NCI-H526 (cell line): Measurements from ENCODE around the gene APOBR.
A peak's percentile ranks its signal among the peaks of the same experiment; 100 is the strongest.
"Not testable (repeated sequence)": the region's sequence is repeated elsewhere in the genome, so short reads cannot be mapped to it uniquely, and the experiment has no call there.

Experiments
- DNase-seq, 2 experiments: peaks; one replicate each; lab custom pipeline; 2025; lab: John Stamatoyannopoulos, UW

APOBR gene, protein sequence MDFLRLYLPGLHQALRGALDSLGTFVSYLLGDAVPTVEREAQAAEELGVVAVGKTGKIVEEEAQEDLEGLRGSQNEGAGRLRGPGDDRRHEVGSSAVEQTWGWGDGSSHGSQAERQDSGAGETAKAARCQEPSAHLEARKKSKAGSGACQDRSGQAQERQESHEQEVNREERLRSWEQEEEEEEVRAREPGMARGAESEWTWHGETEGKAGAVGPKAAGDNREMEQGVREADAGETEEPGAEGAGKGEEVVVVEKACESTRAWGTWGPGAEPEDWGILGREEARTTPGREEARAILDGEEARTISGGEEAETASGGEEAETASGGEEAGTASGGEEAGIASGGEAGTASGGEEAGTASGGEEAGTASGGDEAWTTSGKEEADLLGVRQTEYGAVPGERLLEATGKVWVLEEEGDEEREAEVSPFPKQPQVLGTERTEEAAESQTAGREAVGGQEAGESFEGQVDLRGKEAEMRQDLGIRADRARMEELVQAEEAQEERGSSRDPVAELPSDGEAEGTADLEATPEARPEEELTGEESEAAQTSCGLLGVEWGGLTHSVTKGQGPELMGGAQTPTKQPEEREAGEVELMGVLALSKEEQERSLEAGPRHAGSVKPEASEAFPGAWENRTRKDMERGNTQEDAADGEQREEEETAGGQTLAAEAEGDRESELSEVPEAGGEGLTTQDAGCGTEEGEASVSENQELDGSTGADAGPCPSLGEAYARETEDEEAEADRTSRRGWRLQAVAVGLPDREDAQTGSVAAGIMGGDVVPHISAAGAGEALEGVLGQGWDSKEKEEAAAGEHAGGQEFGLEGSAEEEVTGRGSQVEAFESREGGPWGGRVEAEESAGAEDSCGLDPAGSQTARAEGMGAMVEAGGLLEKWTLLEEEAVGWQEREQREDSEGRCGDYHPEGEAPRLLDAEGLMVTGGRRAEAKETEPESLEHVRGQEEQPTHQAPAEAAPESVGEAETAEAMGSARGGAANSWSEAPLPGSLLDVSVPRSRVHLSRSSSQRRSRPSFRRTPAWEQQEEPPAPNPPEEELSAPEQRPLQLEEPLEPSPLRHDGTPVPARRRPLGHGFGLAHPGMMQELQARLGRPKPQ

DNA sequence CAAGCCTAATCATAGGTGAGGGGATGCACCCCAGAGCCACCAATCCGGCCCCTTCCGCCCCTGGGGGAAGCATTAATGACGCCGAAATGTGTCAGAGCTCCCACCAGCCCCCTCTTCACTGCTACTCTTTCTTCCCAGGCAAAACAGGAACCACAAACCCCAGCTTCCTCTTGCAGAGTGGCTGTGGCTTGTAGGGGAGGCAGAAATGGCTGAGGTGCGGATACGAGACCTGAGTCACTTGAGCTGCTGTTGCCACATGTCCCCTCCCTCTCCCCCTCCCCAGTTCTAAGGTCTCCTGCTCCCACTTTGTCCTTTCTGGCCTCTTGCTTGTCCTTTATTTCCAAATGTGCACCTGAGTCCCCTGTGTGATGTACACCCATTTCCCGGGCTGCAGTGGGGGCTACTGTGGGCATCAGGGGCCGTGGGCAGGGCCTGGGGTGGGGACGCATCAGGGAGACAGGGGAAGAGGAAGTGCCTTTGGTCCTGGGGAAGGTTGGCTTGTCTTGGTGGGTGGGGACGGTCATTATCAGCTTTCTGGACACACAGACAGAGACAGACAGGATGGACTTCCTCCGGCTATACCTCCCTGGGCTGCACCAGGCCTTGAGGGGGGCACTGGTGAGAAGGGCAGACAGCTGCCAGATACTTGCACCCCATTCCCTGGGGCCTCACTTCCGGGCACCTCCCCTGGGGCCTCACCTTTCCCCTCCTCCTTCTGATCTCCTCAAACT is at the start of gene APOBR:
APOBR (plus strand) TSS at position 523 of the 731 bp plus-strand sequence; CDS start at position 562, 39 bp downstream.
- no peak for DNase-seq

DNA sequence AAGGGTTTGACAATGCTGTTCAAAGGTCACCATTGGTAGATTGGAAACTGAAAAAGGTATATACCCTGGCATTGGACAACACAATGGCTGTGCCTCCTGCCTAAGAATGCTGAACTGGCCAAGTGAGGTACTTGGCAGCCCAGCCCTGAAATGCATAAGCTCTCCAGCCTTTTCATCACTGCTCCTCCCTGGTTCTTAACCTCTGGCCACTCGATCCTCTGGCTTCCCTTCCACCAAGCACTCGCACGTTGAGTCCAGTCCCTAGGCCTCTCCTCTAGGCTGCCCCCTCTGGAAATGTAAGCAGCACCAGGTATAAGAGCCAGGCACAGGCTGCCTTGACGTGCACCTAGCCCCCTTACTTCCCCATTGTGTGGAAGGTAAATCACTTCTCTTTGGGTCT is 48.1 kb upstream of the APOBR start:
- DNase-seq, result not testable (repeated sequence)

DNA sequence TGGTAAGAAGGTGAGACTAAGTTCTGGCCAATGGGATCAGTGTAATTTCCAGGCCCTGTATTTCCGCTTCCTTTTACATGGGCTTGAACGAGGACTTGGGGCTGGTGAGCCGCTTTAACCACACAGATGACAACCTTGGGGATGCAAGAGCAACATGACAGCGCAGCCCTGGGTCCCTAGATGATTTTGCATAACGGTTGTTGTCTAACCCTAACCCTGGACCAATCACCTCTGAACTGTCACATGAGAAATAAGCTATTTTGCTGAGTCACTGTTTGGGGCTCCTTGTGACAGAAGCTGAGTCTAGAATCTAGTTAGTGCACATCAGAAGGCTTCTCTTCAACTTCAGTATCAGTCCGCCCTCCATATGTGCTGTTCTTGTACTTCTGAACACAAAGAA is 47.4 kb upstream of the APOBR start:
- not testable (repeated sequence) for DNase-seq

DNA sequence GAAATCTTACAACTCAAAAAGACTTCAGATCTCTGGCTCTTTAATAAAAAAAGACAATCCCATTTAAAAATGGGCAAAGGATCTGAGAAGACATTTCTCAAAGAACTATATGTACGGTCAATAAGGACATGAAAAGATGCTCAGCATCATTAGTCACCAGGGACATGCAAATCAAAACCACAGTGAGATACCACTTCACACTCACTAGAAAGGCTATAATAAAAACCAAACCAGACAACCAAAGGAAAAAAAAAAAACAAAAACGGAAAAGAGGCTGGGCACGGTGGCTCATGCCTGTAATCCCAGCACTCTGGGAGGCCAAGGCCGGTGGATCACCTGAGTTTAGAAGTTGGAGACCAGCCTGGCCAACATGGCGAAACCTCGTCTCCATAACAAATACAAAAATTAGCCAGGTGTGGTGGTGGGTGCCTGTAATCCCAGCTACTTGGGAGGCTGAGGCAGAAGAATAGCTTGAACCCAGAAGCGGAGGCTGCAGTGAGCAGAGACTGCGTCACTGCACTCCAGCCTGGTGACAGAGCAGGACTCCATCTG is 20.7 kb upstream of the APOBR start:
- peak; percentile 17 to 25 for DNase-seq

DNA sequence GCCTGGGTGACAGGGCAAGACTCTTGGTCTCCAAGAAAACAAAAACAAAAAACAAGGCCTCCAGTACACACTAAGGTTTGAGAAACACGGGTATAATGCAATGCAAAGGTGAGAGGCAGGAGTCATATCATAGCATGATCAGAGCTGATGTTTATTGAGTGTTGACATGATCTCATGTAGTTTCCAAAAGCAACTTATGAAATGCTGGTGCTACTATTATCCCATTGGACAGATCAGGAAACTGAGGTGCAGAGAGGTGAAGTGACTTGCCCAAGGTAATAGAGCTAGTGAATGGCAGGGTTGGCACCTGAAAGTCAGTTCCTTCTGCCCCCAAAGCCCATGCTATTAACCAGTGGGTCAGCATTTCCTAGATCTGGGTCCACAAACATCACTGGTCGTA is 19.2 kb upstream of the APOBR start:
- no peak for DNase-seq

DNA sequence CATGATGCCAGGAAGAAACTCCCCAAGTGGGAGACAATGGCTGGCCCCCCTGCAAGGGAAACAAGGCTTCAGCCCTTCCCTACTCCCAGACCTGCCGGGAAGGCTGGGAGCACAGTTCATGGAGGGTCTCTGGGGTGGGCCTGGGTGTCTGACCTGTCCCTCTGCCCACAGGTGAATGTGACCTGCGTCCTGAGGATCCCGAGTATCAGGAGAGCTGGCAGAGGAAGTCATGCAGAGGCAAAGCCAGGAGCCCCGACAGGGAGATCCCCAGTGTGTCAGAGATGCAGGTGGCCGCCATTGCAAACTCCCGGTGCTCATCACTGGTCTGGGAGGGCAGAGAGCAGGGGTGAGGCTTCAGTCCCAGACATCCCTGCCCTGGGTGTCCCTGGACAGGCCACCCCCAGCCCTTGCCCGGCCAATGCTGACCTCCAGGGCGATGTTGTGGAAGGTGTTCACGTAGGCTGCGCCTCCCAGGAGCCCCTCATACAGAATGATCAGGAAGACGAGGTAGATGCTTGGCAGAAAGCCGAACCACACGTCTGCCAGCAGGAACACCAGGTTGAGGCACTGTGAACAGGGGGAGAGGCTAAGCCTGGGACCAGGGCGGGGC is 17.0 kb upstream of the APOBR start:
- DNase-seq, result no peak

DNA sequence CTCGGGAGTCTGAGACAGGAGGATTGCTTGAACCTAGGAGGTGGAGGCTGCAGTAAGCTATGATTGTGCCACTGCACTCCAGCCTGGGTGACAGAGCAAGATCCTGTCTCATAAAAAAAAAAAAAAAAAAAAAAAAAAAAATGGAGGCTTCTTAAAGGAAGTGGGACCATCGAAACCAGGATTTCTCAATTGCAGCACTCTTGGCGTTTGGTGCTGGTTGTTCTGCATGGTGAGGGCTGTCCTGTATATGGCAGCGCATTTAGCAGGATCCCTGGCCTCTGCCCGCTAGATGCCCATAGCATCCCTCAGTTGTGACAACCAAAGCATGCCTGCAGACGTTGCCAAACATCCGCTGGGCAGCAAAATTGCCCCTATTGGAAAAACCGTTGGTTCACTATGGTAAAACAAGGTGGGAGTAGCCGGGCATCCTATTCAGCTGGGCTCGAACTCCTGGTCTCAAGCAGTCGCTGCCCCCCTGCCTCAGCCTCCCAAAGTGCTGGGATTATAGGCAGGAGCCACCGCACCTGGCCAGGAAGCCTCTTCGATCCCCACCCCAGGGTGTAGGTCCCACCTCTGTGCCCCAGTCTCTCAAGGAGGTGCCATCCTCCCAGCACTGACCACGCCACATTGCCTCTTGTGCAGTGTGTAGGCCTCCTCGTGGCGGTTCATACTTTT is 15.8 kb upstream of the APOBR start:
- DNase-seq, result no peak

DNA sequence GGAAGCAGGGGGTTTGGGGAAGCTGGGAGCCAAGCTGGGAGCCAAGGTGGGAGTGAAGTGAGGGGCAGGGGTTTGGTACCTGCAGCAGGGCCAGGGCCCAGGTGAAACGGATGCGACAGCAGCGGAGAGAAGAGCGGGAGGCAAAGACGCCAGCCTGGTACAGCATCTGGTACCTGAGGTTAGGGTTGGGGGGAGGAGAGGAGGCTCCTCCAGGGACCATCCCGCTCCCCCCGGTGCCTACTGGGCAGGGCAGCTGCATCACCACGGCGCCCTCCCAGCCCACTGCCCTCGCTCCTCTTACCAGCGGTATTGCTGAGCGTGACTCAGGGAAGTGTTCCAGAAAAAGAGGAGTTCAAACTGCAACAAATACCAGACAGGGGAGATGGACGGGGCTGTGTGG is 12.4 kb upstream of the APOBR start:
- no peak for DNase-seq

DNA sequence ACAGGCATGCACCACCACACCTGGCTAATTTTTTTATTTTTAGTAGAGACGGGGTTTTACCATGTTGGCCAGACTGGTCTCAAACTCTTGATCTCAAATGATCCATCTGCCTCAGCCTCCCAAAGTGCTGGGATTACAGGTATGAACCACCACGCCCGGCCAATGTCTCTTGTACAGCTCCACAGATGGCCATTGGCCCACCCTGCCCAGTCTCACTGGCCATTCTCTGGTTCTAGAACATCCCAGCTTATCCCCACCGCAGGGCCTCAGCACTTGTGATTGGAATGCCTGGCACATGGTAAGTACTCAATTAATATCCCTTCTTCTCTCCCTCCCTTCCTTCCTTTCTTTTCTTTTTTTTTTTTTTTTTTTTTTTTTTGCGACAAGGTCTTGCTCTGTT is 11.1 kb upstream of the APOBR start:
- DNase-seq, result not testable (repeated sequence)

DNA sequence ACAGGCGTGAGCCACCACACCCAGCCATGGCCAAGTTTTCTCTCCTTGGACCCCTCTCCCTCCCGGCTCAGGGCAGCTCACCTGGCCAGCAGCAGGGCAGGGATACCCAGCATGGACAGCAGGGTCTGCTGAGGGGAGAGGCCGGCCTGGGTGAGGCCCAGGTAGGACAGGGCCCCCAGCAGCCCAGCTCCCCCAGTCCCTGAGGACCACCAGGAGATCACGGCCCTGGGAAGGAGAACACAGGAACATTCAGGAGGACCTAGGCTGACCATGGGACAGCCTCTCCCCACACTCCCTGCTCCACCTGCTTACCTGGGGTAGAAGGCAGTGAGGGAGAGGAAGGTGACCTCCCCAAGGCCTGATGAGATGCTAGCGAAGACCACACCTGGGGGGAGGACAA is 8.2 kb upstream of the APOBR start:
- no peak for DNase-seq

DNA sequence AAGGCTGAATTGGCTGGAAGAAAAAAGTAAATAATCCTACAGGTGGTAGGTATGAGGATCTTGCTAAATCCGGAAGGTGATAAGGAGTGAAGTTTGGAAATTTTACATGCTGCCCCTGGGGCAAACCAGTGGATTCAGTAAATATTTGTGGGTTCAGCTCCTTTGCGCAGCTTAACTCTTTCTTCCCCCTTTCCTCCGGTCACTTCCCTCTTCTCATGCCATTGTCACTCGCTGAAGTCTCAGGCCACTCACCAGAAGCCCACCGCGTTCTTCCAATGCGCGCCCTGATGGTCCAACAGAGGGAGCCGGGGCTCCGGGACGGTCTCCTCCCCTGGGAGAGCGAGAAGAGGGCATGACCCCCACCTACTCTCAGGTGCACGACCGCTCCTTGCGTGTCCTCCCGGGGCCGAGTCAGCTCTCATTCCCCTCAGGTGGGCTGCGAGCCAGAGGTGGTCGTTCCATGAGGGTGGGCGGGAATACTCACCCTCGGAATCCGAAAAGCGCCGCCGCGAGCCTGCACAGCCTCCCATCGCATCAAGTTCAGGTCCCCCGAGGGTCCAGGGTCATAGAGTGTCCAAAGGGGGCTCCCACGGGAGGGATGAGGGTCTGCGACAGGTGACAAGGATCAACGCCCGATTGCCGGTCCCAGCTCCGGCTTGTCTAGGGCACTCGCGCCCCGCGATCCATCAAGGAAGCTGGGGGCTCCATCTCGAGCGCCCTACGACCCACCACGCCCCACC is 3.0 kb upstream of the APOBR start:
- peak in 1 of 2 experiments; percentile 26 for DNase-seq

DNA sequence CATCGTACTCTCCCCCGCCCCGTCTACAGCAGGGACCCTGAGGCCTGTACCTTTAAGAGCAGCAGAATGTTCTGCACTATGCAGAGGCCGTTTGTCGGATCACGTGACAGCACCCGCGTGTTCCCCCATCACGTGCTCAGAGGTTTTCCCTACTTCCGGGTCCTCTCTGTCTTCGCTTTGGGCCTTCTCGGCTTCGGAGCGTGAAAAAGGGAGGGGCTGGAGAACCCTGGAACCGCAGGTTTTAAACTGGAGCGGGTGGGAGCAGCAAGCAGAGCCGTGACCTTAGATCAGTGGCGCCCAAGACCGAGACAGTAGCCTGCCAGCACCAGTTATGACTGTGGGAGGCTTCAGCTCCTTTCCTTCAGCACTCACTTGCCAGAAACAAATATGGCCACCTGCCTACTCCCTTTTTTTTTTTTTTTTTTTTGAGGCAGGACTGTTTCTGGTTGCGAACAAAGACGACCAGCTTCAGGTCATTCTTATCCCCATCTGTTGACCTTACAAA is 2.4 kb upstream of the APOBR start, which contains the start of gene CLN3:
CLN3 (minus strand) TSS at position 105 of the 505 bp plus-strand sequence. CDS start 315 bp downstream, outside the sequence.
- peak; percentile 92 to 95 for DNase-seq

DNA sequence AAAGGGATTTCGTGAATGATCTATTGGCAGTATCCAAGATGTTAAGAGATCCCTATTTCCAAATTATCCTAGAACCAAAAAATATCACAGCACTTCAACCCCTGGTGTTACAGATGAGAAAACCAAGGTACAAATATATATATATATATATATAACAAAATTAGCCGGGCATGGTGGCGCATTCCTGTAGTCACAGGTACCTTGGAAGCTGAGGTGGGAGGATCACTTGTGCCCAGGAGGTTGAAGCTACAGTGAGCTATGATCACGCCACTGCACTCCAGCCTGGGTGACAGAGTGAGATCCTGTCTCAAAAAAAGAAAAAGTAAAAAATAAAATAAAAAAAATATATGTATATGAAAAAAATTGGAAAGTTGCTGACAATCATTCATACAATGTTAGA is 1.9 kb upstream of the APOBR start:
- no peak for DNase-seq

DNA sequence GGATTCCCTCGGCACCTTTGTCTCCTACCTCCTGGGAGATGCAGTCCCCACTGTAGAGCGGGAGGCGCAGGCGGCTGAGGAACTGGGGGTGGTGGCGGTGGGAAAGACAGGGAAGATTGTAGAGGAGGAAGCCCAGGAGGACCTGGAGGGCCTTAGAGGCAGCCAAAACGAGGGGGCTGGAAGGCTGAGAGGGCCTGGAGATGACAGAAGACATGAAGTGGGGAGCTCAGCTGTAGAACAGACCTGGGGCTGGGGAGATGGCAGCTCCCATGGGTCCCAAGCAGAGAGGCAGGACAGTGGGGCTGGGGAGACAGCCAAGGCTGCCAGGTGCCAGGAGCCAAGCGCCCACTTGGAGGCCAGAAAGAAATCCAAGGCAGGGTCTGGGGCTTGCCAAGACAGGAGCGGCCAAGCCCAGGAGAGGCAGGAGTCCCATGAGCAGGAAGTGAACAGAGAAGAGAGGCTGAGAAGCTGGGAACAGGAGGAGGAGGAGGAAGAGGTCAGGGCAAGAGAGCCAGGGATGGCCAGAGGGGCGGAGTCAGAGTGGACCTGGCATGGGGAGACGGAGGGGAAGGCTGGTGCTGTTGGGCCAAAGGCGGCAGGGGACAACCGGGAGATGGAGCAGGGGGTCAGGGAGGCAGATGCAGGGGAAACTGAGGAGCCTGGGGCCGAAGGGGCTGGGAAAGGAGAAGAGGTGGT is 803 bp downstream of the APOBR start:
- DNase-seq, result no peak

DNA sequence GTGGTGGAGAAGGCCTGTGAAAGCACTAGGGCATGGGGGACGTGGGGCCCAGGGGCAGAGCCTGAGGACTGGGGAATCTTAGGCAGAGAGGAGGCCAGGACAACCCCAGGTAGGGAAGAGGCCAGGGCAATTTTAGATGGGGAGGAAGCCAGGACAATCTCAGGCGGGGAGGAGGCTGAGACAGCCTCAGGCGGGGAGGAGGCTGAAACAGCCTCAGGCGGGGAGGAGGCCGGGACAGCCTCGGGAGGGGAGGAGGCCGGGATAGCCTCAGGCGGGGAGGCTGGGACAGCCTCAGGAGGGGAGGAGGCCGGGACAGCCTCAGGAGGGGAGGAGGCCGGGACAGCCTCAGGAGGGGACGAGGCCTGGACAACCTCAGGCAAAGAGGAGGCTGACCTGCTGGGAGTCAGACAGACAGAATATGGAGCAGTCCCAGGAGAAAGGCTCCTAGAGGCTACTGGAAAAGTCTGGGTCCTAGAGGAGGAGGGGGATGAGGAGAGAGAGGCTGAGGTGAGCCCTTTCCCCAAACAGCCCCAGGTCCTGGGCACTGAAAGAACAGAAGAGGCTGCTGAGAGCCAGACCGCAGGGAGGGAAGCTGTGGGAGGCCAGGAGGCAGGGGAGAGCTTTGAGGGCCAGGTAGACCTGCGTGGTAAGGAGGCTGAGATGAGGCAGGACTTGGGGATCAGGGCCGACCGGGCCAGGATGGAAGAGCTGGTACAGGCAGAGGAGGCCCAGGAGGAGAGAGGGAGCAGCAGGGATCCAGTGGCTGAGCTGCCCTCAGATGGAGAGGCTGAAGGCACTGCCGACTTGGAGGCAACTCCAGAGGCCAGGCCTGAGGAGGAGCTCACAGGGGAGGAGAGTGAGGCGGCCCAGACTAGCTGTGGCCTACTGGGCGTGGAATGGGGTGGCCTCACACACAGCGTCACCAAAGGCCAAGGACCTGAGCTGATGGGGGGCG is 1.6 kb downstream of the APOBR start:
- DNase-seq, result no peak

DNA sequence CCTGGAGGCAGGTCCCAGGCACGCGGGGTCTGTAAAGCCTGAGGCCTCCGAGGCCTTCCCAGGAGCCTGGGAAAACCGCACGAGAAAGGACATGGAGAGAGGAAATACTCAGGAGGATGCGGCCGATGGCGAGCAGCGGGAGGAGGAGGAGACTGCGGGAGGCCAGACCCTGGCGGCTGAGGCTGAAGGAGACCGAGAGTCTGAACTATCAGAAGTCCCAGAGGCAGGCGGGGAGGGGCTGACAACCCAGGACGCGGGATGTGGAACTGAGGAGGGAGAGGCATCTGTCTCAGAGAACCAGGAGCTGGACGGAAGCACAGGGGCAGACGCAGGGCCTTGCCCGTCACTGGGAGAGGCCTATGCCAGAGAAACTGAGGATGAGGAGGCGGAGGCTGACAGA is 2.4 kb downstream of the APOBR start:
- no peak for DNase-seq

DNA sequence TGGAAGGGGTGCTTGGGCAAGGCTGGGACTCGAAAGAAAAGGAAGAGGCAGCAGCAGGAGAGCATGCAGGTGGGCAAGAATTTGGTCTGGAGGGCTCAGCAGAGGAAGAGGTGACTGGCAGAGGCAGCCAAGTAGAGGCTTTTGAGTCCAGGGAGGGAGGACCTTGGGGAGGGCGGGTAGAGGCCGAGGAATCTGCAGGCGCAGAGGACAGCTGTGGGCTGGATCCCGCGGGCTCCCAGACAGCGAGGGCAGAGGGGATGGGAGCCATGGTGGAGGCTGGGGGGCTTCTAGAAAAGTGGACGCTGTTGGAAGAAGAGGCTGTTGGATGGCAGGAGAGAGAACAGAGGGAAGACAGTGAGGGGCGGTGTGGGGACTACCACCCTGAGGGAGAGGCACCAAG is 2.9 kb downstream of the APOBR start:
- no peak for DNase-seq
